IMR-90 (cell line): ENCODE results near the gene ADPRS. TPM values are rescaled to one million over a fixed set of nuclear protein-coding genes. Genes with fewer than 3 reads are reported as not detected.

Experiments used
- ATAC-seq: fragments of 200-7000 bp; cut with Tn5 transposase; 2 replicates; pipeline ENCODE4 v1.9.1; 2020; ENCODE audit warnings: low read depth, mild to moderate bottlenecking, moderate library complexity
- BruUV-seq: library from RNA; stranded (reverse); fragments of 400-500 nt; replicated peaks from 2 replicates; lab custom pipeline; 2021; lab: Mats Ljungman, UMichigan
- CTCF ChIA-PET: fragments of 300-600 bp; formaldehyde crosslinking; extraction: SDS; loops from one replicate; lab custom pipeline; 2021; ENCODE audit warnings: antibody characterized with exemption; lab: Yijun Ruan, JAX
- POLR2A ChIA-PET: fragments of 300-600 bp; sonication (Branson Sonifier 250); formaldehyde crosslinking; loops from one replicate; lab custom pipeline; 2022; ENCODE audit warnings: antibody characterized with exemption; ENCODE audit not compliant: unreplicated experiment; lab: Charles Lee
- DNase-seq: peaks from one replicate; pipeline ENCODE4 v3.0.0; 2013
- H2AFZ ChIP-seq: replicated peaks from 2 replicates; pipeline ENCODE3; 2013; ENCODE audit warnings: low read length, mild to moderate bottlenecking; ENCODE audit not compliant: poor library complexity
- H2AK5ac ChIP-seq: 2 replicates; pipeline ENCODE4 v1.6.1; 2013; ENCODE audit warnings: low read depth, low read length, inconsistent platforms
- H2AK9ac ChIP-seq: replicated peaks from 2 replicates; pipeline ENCODE3; 2013; ENCODE audit warnings: mild to moderate bottlenecking, low read depth, low read length, moderate library complexity; ENCODE audit not compliant: poor library complexity
- H2BK120ac ChIP-seq: 2 replicates; pipeline ENCODE4 v1.6.1; 2013; ENCODE audit warnings: low read depth, low read length, inconsistent platforms
- H2BK15ac ChIP-seq: 3 replicates; pipeline ENCODE4 v1.6.1; 2013; ENCODE audit warnings: low read depth, low read length, inconsistent platforms
- H2BK20ac ChIP-seq: 2 replicates; pipeline ENCODE4 v1.6.1; 2013; ENCODE audit warnings: low read depth, mild to moderate bottlenecking, inconsistent platforms, low read length, moderate library complexity
- H2BK5ac ChIP-seq: 2 replicates; pipeline ENCODE4 v1.6.1; 2013; ENCODE audit warnings: mild to moderate bottlenecking, low read depth, low read length, inconsistent platforms; ENCODE audit not compliant: poor library complexity, severe bottlenecking
- H3K14ac ChIP-seq: replicated peaks from 2 replicates; pipeline ENCODE4 v1.6.1; 2013; ENCODE audit warnings: low read depth, low read length, inconsistent platforms
- H3K18ac ChIP-seq: 2 replicates; pipeline ENCODE4 v1.6.1; 2013; ENCODE audit warnings: low read depth, low read length, control low read depth
- H3K23ac ChIP-seq: 2 replicates; pipeline ENCODE4 v1.6.1; 2013; ENCODE audit warnings: low read depth, low read length, inconsistent platforms
- H3K27ac ChIP-seq: 2 replicates; pipeline ENCODE4 v1.5.1; 2013; ENCODE audit warnings: mild to moderate bottlenecking, control low read depth, low read length; ENCODE audit not compliant: insufficient read depth
- H3K27me3 ChIP-seq: 2 replicates; pipeline ENCODE4 v1.6.1; 2013; ENCODE audit warnings: low read length; ENCODE audit not compliant: control insufficient read depth, insufficient read depth
- H3K36me3 ChIP-seq: 2 replicates; pipeline ENCODE4 v1.6.1; 2013; ENCODE audit warnings: low read length, mixed read lengths; ENCODE audit not compliant: control insufficient read depth, insufficient read depth
- H3K4ac ChIP-seq: 2 replicates; pipeline ENCODE4 v1.6.1; 2013; ENCODE audit warnings: low read depth, low read length, inconsistent platforms
- H3K4me1 ChIP-seq: 2 replicates; pipeline ENCODE4 v1.6.1; 2013; ENCODE audit warnings: low read length, mixed read lengths; ENCODE audit not compliant: control insufficient read depth, insufficient read depth
- H3K4me2 ChIP-seq: 2 replicates; pipeline ENCODE4 v1.6.1; 2013; ENCODE audit warnings: low read depth, mild to moderate bottlenecking, control low read depth, low read length, moderate library complexity
- H3K4me3 ChIP-seq: 2 replicates; pipeline ENCODE4 v1.5.1; 2013; ENCODE audit warnings: low read depth, mild to moderate bottlenecking, control low read depth, low read length, moderate library complexity; ENCODE audit not compliant: insufficient read depth
- H3K56ac ChIP-seq: 2 replicates; pipeline ENCODE4 v1.6.1; 2013; ENCODE audit warnings: low read length, inconsistent platforms; ENCODE audit not compliant: insufficient read depth; ENCODE audit errors: extremely low read depth
- H3K79me1 ChIP-seq, 2 experiments: 2 replicates each; pipeline ENCODE4 v1.6.1; 2013; ENCODE audit warnings: low read length in 2 of 2, inconsistent platforms in 1 of 2, low read depth in 1 of 2
- H3K9ac ChIP-seq: 2 replicates; pipeline ENCODE4 v1.6.1; 2013; ENCODE audit warnings: low read depth, low read length, control low read depth
- H3K9me1 ChIP-seq: 2 replicates; pipeline ENCODE4 v1.6.1; 2013; ENCODE audit warnings: low read length, inconsistent platforms; ENCODE audit not compliant: insufficient read depth
- H3K9me3 ChIP-seq: 2 replicates; pipeline ENCODE4 v1.6.1; 2013; ENCODE audit warnings: low read length; ENCODE audit not compliant: control insufficient read depth, insufficient read depth
- H4K20me1 ChIP-seq: 2 replicates; pipeline ENCODE4 v1.6.1; 2013; ENCODE audit warnings: low read length, inconsistent platforms; ENCODE audit not compliant: insufficient read depth
- H4K5ac ChIP-seq: 2 replicates; pipeline ENCODE4 v1.6.1; 2013; ENCODE audit warnings: mild to moderate bottlenecking, low read depth, low read length, control low read depth
- H4K8ac ChIP-seq, 2 experiments: 2 replicates each; pipeline ENCODE4 v1.6.1; 2013; ENCODE audit warnings: low read depth in 2 of 2, low read length in 2 of 2, control low read depth in 1 of 2, inconsistent platforms in 1 of 2
- H4K91ac ChIP-seq: 2 replicates; pipeline ENCODE4 v1.6.1; 2013; ENCODE audit warnings: low read depth, low read length, inconsistent platforms; ENCODE audit not compliant: insufficient read depth
- BHLHE40 ChIP-seq: fragments of 150-350 bp; IDR thresholded peaks from 2 replicates; pipeline ENCODE4 v1.6.1; 2016; ENCODE audit warnings: mild to moderate bottlenecking, low read depth, low read length
- CEBPB ChIP-seq: IDR thresholded peaks from 2 replicates; pipeline ENCODE4 v1.6.1; 2012; ENCODE audit warnings: low read depth, low read length, improper control_type of control experiment
- MAZ ChIP-seq: IDR thresholded peaks from 2 replicates; pipeline ENCODE4 v1.6.1; 2012; ENCODE audit warnings: low read depth, mild to moderate bottlenecking, low read length, improper control_type of control experiment, moderate library complexity, borderline replicate concordance
- RCOR1 ChIP-seq: IDR thresholded peaks from 2 replicates; pipeline ENCODE4 v1.6.1; 2012; ENCODE audit warnings: mild to moderate bottlenecking, low read length, improper control_type of control experiment; ENCODE audit not compliant: insufficient replicate concordance
- WGBS, 2 experiments: methylation state at CpG; one replicate each; pipeline versions ENCODE4 v1.1.5 to v1.1.7; 2013; ENCODE audit warnings: missing lambda C conversion rate in 2 of 2; ENCODE audit not compliant: insufficient read length in 1 of 2; ENCODE audit errors: extremely low coverage in 2 of 2; 5-methylcytosine and 5-hydroxymethylcytosine counted together
- dilution Hi-C: fragments of 300-500 bp; cut with HindIII; formaldehyde crosslinking; loops from one replicate; pipeline ENCODE4 v1.14.3; 2018; ENCODE audit warnings: low sequenced_read_pairs; ENCODE audit not compliant: unreplicated experiment
- in situ Hi-C: fragments of 300-500 bp; cut with MboI; formaldehyde crosslinking; loops from 3 replicates; pipeline ENCODE4 v1.14.3; 2019; ENCODE audit warnings: low sequenced_read_pairs, inconsistent platforms, mixed read lengths
- intact Hi-C: fragments of 100-400 bp; cut with micrococcal nuclease; formaldehyde crosslinking; loops from 2 replicates; pipeline ENCODE4 v1.10.0; 2022
- polyA plus RNA-seq, 3 experiments: library from polyadenylated mRNA; depleted of rRNA; stranded (reverse); fragments of >200 nt; gene quantifications; 2 replicates each; pipeline ENCODE4 v1.2.3, GENCODE V29; 2012; ENCODE audit warnings: low replicate concordance in 1 of 3
- total RNA-seq: library from RNA; depleted of rRNA; stranded (reverse); fragments of >200 nt; gene quantifications from 2 replicates; pipeline ENCODE4 v1.2.3, GENCODE V29; 2012
- TF ChIP-seq, protein P1 (sequence below): conservative IDR thresholded peaks from 2 replicates; pipeline ENCODE4 v1.5.1; 2012; ENCODE audit warnings: mild to moderate bottlenecking, low read depth, low read length, improper control_type of control experiment
- TF ChIP-seq, protein P2 (sequence below): fragments of 150-350 bp; IDR thresholded peaks from 2 replicates; pipeline ENCODE4 v1.6.1; 2016; ENCODE audit warnings: low read depth, mild to moderate bottlenecking, low read length, moderate library complexity, borderline replicate concordance
- TF ChIP-seq, protein P3 (sequence below): fragments of 150-350 bp; IDR thresholded peaks from 2 replicates; pipeline ENCODE4 v1.6.1; 2017; ENCODE audit warnings: mild to moderate bottlenecking, antibody characterized with exemption, low read length, low read depth

Gene ADPRS
- total and polyA plus RNA-seq, 2 of the 4 experiments (the other 2 are of a cell fraction) = 31.0 to 37.2 TPM

DNA sequence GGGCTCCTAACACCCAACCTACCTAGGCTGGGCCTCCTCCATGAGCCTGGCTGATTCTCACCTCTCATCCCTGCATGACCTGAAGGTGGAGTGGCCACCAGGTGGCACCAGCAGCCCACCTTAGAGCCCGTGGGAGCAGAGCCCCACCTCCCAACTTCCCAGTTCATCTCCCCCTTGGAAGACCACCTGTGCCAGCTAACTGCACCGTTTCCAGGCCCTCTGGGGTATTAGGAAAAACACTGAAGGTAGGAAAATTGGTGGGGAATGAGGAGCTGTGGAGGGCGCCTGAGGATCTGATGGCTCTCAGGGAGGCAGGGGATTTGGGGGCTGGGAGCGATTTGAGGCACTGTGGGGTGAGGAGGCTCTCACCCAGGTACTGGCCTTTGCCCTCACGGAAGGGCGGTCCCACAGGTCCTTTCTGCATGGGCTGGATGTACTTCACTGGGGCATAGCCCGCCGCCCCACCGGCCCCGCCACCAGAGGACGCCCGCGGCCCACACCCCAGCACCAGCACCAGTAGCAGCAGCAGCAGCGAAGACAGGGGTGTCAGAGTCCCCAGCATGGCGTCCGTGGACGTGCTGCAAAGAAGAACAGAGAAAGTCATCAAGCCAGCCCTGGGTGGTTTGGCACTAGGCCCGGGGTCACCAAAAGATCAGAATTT lies 11.1 kb downstream of the ADPRS start (continued):
- TF ChIP-seq, protein P1, sequence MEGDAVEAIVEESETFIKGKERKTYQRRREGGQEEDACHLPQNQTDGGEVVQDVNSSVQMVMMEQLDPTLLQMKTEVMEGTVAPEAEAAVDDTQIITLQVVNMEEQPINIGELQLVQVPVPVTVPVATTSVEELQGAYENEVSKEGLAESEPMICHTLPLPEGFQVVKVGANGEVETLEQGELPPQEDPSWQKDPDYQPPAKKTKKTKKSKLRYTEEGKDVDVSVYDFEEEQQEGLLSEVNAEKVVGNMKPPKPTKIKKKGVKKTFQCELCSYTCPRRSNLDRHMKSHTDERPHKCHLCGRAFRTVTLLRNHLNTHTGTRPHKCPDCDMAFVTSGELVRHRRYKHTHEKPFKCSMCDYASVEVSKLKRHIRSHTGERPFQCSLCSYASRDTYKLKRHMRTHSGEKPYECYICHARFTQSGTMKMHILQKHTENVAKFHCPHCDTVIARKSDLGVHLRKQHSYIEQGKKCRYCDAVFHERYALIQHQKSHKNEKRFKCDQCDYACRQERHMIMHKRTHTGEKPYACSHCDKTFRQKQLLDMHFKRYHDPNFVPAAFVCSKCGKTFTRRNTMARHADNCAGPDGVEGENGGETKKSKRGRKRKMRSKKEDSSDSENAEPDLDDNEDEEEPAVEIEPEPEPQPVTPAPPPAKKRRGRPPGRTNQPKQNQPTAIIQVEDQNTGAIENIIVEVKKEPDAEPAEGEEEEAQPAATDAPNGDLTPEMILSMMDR = peak; percentile 92
- no peak for TF ChIP-seq RCOR1

DNA sequence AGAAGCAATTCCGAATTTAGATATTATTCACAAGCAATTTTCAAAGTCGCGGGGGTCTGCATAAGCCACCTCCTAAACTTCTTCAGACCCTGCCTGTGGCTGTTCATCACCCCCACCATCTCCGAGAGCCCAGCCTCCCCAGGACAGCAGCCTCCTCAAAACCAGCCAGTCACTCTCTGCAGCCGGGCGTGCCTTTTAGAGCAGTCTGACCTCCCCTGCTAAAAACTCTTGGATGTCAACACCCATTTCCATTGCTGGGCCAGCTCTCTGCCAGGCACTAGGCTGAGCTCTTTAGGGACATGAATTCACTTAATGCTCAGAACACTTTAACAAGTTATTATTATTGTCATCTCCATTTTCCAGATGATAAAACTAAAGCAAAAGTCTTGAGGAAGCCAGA lies 11.7 kb downstream of the ADPRS start:
- Histone ChIP-seq H2BK5ac (no peak overlapping the region), H3K27me3 (no peaks in the 10 kb centered on the region), H3K9me3 (no peaks in the 10 kb centered on the region), H3K27ac (no peak overlapping the region), H4K8ac (no peak overlapping the region), H2AK9ac (peak overlapping the region; percentile 57), H3K9ac (no peak overlapping the region), H2AK5ac (no peak overlapping the region), H3K23ac (no peak overlapping the region), H2BK15ac (no peak overlapping the region), H3K14ac (no peak overlapping the region), H3K4me3 (no peak overlapping the region), H2BK120ac (0 out of 2 replicates have a peak overlapping the region, but pooled peaks have one; percentile 25), H4K20me1 (no peaks in the 10 kb centered on the region), H2AFZ (peak overlapping the region; percentile 85), H3K18ac (no peak overlapping the region), H3K79me1 (no peaks in the 10 kb centered on the region), H2BK20ac (no peak overlapping the region), H4K5ac (no peak overlapping the region), H3K4ac (no peak overlapping the region), H3K4me1 (no peaks in the 10 kb centered on the region), H4K91ac (no peak overlapping the region), H3K4me2 (no peak overlapping the region), H3K9me1 (no peaks in the 10 kb centered on the region), H3K36me3 (no peaks in the 10 kb centered on the region; the same call in 1 of the 2 replicates), H3K56ac (no peak overlapping the region)
- 56% methylated on average over 1 of the region's 6 CpGs; no CpG with 5 or more reads in 1 of the 2 experiments for WGBS, 2 experiments
- no TSS peak for BruUV-seq
- intact Hi-C loops = loop anchor here (10.0 kb wide), 1 partner anchor 114 kb away; no protein-coding TSS in a partner anchor
- POLR2A ChIA-PET = no interaction called here
- DNase-seq (no peak), ATAC-seq (no peak)
- TF ChIP-seq, protein P2, sequence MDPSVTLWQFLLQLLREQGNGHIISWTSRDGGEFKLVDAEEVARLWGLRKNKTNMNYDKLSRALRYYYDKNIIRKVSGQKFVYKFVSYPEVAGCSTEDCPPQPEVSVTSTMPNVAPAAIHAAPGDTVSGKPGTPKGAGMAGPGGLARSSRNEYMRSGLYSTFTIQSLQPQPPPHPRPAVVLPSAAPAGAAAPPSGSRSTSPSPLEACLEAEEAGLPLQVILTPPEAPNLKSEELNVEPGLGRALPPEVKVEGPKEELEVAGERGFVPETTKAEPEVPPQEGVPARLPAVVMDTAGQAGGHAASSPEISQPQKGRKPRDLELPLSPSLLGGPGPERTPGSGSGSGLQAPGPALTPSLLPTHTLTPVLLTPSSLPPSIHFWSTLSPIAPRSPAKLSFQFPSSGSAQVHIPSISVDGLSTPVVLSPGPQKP = no peak
- TF ChIP-seq, protein P3, sequence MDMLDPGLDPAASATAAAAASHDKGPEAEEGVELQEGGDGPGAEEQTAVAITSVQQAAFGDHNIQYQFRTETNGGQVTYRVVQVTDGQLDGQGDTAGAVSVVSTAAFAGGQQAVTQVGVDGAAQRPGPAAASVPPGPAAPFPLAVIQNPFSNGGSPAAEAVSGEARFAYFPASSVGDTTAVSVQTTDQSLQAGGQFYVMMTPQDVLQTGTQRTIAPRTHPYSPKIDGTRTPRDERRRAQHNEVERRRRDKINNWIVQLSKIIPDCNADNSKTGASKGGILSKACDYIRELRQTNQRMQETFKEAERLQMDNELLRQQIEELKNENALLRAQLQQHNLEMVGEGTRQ = no peak
- TF ChIP-seq BHLHE40 (no peak), MAZ (no peak), CEBPB (no peak)
- in situ Hi-C loops = loop anchor here (5.0 to 25.0 kb wide), 2 partner anchors 87 to 312 kb away; no protein-coding TSS in a partner anchor
- CTCF ChIA-PET = interaction anchor here (0.6 to 1.7 kb wide), 3 partner anchors 34 to 196 kb away, joined by 3 to 11 read pairs (median 3); no protein-coding TSS in a partner anchor
- dilution Hi-C loops = no loop called here
